ENCODE measurements around the gene IPO4.

IPO4 gene

GRCh38 chr14:24194186-24194872, 5.7 kb upstream of the IPO4 start:
- DNase-seq = no peak

GRCh38 chr14:24192933-24193332, 4.3 kb upstream of the IPO4 start:
- no peak for DNase-seq

GRCh38 chr14:24190416-24190815, 1.8 kb upstream of the IPO4 start:
- no peak for DNase-seq

DNA sequence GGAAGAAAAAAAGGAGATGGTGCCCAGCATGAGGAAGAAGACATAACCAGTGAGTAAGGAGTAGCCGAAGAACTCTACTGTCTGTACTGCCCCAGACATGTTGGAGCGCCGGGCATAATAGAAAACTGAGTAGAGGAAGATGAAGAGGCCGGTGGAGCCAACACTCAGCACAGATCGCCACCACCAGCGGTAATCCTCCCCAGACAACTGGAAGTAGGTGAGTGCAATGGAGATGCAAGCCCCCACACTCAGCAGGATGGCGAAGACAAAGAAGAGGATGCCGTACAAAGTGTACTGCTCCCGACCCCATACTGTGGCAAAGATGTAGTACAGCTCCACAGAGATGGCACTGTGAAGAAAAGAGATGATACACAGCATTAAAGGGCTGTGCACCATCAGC, 844 bp upstream of the IPO4 start:
- DNase-seq = no peak

GRCh38 chr14:24189059-24189375, 401 bp upstream of the IPO4 start:
- no peak for DNase-seq

GRCh38 chr14:24187539-24187915, 1.1 kb downstream of the IPO4 start:
- no peak for DNase-seq

DNA sequence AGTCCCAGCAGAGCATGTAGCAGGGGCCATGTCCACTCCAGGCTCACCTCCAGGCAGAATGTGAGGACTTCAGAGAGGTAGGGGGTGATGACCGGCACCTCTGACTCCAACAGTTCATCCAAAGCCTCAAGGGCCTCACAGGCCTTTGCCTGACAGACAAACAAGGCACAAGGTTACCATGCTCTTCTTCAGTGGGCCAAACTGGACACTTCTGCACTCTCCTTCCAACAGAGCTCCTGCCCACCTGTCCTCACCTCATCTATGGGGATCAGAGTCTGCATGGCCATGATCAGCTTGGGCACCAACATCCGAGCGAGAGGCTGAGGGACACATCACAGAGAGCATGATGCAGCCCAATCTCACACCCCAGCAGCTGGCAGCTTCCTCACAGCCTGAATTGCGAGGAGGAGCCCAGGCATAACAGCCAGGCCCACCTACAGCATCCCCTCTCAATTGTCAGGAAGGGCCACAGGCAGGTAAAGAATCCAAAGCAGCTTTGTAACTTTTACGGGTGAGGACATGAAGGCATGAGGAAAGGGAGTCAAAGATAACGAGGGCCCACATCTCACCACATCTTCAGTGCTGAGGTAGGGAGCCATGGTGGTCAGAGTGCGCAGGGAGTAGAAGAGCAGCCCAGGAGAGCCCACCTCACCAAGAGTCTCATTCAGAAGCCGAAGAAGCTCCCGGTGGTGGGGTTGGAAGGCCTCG, 1.6 kb downstream of the IPO4 start:
- DNase-seq = no peak

DNA sequence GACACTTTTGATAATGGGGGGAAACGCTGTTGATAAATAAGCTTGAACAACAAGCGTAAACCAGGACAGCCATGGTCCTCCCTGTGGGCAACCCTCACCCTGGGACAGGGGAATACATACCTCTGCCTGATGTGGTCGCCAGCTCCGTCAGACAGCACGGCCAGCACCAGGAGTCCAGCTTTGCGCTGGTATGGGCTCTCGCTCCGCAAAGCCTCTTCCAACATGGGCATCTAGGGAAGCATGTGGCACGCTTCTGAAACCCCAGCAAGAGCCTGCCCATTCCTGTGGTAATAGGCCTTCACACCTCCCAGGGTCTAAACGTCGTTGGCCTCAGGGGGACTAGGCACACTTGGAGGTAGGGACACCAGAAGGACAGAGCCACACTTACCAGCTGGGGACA, 2.9 kb downstream of the IPO4 start:
- DNase-seq = no peak

DNA sequence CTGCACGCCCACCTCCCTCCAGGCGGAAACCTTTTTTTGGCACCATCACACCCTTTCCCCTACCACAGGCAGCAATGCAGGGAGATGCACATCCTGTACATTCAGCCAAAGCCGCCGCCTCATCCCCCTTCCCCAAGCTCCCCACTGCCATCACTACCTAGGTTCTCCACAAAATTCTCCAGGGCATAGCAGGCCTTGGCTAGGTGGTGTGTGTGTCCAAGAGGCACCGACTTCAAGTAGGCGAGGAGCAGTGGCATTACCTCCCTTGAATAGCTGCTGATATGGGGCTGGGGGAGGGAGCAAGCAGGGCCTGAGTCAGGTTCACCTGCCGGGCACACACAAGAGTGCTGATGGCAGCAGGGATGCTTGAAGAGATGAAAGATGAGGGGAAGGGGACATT, 3.6 kb downstream of the IPO4 start:
- no peak for DNase-seq

- no peak for DNase-seq
These were observed 4.3 kb downstream of the IPO4 start for GRCh38 chr14:24184104-24184970.

- no peak for DNase-seq
These were observed 5.6 kb downstream of the IPO4 start for GRCh38 chr14:24183014-24183481.

DNA sequence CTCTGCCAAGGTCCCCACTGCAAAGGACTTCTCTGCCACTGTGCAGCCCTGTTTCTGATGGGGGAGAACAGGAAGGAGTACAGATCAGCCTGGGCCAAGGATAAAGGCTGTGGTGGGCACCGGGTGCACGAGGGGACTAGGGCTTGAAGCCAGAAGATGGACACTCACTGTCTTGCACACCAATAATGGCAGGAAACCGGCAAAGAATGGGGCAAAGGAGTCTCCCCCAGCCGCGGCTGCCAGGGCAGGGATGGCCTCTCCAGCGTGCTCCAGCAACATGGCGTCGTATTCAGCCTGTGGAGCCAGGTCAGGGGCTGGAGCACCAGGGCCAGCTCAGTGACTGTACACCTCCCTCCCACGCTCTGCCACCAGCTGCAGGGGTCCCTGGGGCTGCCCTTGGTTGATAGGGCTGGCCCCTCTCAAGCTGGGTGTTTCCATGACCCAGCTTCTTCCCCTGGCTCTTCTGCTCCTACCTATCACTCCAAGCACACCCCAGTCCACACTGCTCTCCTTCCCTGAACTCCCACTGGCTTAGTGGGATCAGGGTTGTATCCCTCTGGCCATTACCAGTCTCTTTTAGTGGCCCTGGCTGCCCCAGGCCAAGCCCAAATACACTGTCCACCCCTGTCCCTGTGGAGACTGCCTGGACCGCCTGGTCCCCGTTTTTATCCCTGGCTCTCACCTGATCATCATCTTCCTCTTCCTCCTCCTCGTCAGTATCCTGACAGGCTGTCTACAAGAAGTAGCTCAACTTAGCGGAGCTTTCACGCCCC, 6.3 kb downstream of the IPO4 start:
- DNase-seq = no peak

DNA sequence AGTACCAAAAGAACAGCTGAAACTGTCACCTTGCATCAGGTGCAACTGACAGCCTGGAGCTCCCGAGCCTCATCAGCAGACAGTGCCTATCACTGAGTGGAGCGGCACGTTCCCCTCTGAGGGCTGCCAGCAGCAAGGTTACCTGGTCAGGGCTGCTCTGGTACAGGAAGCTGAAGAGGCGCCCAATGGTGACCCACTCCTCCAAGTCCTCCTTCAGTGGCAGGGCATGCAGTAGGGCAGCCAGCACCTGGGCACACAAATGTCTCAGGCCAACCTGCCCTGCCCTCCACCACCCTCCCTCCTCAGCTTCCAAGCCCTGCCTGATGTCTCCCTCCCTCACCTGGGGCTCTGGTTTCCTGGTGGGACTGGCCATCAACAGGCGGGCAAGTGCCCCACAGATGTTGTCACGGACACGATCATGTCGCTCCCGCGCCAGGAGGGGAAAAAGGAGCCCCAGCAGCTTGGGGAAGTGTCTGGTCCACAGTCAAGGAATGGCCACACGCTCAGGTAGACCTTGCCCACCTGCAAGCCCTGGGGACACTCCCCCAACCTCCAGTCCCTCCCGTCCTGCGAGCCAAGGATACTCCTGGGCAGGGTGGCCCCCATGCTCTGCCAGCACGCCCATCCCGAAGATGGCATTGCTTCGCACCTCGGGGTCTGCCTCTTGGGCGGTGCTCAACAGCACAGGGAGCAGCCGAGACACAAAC, 7.1 kb downstream of the IPO4 start:
- no peak for DNase-seq

DNA sequence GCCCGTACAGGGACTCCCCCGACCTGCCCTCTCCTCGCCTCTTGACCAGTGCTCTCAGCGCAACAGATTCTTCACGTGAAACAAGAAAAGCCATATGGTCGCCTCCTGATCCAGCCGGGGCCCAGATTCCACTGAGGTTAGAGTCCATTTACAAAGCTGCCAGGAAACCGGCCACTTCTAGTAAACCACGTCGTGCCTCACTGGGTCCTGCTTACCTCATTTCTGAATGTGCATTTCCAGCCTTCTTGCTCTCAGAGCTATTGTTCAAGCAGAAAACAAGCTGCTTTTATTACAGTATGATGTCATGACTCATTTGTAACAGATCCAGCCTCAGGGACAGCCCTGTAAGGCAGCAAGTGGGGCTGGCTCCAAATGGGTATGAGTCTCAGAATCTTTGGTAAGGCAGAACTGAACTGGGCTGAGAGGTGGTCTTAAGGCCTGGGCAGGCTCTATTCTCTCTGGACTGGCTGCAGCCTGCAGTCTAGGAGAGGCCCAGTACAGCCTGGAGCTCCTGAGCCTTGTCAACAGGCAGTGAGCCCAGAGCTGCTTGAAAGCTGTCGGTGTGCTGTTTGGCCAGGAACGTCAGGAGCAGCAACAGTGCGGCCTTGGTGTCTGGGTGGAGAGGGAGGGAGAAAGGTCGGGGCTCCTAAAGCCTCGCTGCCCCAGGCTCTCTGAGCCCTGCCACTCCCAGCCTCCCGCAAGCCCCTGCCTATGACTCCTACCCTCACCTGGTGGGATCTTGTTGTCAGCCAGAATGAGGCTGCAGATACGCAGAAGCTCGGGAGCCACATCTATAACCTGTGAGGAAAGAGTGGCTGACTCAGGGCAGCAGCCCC, 8.4 kb downstream of the IPO4 start:
- no peak for DNase-seq

GRCh38 chr14:24179294-24179960, 9.2 kb downstream of the IPO4 start:
- no peak for DNase-seq

DNA sequence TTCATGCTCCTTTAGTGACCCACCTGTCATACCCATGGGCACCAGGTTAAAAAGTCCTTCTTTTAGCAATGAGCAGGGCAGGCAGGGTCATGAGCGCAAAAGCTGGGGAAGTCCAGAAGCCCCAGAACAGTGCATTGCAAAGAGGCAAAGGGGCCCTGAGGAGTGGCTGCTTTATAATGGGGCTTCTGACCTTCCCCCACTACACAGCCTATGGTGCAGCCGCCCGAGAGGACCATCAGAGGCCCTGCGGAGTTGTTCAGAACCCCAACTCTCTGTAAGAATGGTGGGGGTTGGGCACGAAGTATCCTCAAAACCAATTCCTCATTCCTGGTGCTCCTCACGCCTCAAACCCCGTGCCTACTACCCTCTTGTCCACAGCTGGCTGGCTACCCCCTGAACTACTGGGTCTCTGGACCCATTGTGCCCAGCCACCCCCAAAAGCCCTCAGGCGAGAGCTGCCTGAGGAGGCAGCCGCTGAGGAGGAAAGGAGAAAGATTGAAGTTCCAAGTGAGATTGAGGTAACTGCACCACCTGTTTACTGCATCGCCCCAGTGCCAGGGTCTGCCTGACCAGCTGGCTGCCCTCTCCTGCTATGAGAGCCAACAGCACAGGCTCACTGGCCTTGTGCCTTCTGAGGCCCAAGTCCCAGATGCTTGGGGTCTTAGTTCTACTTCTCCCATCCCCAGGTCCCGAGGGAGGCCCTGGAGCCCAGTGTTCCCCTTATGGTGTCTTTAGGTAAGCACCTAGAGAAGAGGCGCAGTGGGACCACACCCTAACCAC, 10.0 kb downstream of the IPO4 start:
- DNase-seq = no peak

DNA sequence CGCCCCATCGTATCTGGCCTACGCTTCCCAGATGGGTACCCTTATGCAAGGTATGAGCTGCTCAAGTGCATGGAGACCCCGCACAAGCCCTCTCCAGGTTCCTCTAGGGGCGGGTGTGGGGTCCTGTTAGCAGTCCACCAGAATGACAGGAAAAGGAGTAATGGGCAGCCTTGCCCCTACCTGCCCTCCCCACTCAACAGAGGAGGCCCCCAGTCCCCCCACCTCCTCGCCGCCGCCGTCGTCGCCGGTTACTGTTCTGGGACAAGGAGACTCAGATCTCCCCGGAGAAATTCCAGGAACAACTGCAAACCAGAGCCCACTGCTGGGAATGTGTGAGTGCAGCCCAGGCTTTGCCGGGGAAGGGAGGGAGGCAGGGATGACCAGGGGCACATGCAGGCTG, 10.7 kb downstream of the IPO4 start:
- no peak for DNase-seq

- DNase-seq = no peak
These were observed 11.4 kb downstream of the IPO4 start for GRCh38 chr14:24177041-24177825.

DNA sequence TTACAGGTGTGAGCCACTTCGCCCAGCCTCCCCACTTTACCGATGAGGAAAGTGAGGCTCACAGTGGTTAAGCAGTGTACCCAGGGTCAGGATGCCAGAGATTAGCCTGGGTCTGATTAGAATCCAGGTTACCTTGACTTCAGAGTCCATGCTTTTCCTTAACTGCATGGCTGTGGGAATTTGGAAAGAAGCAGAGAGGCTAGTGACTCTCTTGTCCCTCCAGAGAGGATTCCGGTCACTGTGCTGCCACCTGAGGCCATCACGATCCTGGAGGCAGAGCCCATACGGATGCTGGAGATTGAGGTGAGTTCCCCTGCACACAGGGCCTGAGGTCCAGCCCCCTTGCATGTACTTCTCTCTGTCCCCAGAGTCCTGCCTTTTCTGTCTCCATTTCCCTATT, 12.0 kb downstream of the IPO4 start:
- no peak for DNase-seq
